K562 (cell line): ENCODE data around the gene HERPUD2. TPM values are rescaled to one million over a fixed set of nuclear protein-coding genes. Genes with fewer than 3 reads are reported as not detected.

Experiments
- ETS2 ChIP-seq: IDR thresholded peaks from 2 replicates; pipeline ENCODE4 v1.6.1; 2016; ENCODE audit warnings: borderline replicate concordance, missing genetic modification characterization, mild to moderate bottlenecking, moderate library complexity, missing compliant biosample characterization; ENCODE audit not compliant: poor library complexity, severe bottlenecking
- GABPB1 ChIP-seq: sonication (generic); formaldehyde crosslinking; IDR thresholded peaks from 2 replicates; pipeline ENCODE4 v1.8.0; 2022; ENCODE audit warnings: mild to moderate bottlenecking, missing genetic modification reagents
- ZNF134 ChIP-seq: fragments of 250-450 bp; sonication (Bioruptor Pico); conservative IDR thresholded peaks from 2 replicates; pipeline ENCODE4 v1.4.0; 2020
- ZNF354B ChIP-seq: fragments of 250-450 bp; sonication (Bioruptor Pico); IDR thresholded peaks from 2 replicates; pipeline ENCODE4 v1.4.0; 2020
- polyA plus RNA-seq, 8 experiments: library from polyadenylated mRNA; depleted of rRNA in 4 of 8; stranded (reverse) in 5 of 8; unstranded in 3 of 8; fragments of >200 nt; fragmentation: Nextera tagmentation in 2 of 8; fragmentation: Illumina TruSeq in 1 of 8; extraction: Ambion mirVana in 2 of 8; extraction: Trizol in 1 of 8; gene quantifications; 2 replicates each; pipeline versions ENCODE4 v1.2.1 to v1.2.3, GENCODE V29; 2011 to 2014; ENCODE audit warnings: inconsistent platforms in 1 of 8, missing spikeins in 1 of 8
- total RNA-seq, 7 experiments: library from RNA; depleted of rRNA in 6 of 7; stranded (reverse); fragments of >200 nt in 6 of 7; fragmentation: Illumina TruSeq in 2 of 7; extraction: Trizol in 2 of 7; gene quantifications; 2 replicates each; pipeline versions ENCODE4 v1.2.1 to v1.2.3, GENCODE V29; 2011 to 2021; ENCODE audit warnings: low replicate concordance in 1 of 7
- TF ChIP-seq, protein P1 (sequence below): fragments of 250-450 bp; sonication (Bioruptor Pico); IDR thresholded peaks from 2 replicates; pipeline ENCODE4 v1.5.0; 2021; ENCODE audit warnings: mild to moderate bottlenecking, moderate library complexity
- TF ChIP-seq, protein P2 (sequence below): fragments of 450-650 bp; IDR thresholded peaks from 2 replicates; pipeline ENCODE4 v1.7.0; 2016; ENCODE audit warnings: borderline replicate concordance
- TF ChIP-seq, protein P3 (sequence below): sonication (generic); formaldehyde crosslinking; IDR thresholded peaks from 2 replicates; pipeline ENCODE4 v1.9.0; 2022; ENCODE audit warnings: mild to moderate bottlenecking, missing genetic modification reagents
- TF ChIP-seq, protein P4 (sequence below): fragments of 250-450 bp; sonication (Bioruptor Pico); IDR thresholded peaks from 2 replicates; pipeline ENCODE4 v1.5.0; 2022; ENCODE audit warnings: mild to moderate bottlenecking
- TF ChIP-seq, protein P5 (sequence below), 2 experiments: fragments of 450-650 bp in 1 of 2; sonication (generic) in 1 of 2; formaldehyde crosslinking in 1 of 2; IDR thresholded peaks; 2 replicates each; pipeline versions ENCODE4 v1.7.1 to v1.9.0; 2016 to 2022; ENCODE audit warnings: inconsistent platforms in 1 of 2, mild to moderate bottlenecking in 1 of 2, missing genetic modification reagents in 1 of 2

The HERPUD2 gene
- total and polyA plus RNA-seq, 9 of the 15 experiments (the other 6 are each of a cell fraction or from before 2014, with no cell fraction given) = 4.1 to 28.5 (median 12.3) TPM

DNA sequence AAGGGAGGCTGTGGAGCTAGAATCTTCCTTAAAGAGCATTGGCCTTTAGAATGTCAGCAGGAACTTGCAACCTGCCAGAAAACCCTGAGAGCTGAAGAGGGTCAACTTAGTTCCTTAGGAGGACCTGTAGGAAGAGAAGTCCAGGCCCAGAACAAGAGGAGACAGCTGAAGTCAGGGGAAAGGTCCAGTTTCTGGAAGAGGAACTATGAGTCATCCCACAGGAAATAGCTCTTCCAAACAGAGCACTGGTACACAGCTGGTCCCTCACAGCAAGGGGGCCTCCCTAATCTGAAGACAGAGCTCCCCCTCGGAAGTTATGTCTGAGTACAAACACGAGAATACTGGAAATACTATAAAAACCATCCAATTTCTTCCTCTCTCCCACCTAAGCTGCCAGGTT is 98.9 kb downstream of the HERPUD2 start (continued):
- TF ChIP-seq, protein P1, sequence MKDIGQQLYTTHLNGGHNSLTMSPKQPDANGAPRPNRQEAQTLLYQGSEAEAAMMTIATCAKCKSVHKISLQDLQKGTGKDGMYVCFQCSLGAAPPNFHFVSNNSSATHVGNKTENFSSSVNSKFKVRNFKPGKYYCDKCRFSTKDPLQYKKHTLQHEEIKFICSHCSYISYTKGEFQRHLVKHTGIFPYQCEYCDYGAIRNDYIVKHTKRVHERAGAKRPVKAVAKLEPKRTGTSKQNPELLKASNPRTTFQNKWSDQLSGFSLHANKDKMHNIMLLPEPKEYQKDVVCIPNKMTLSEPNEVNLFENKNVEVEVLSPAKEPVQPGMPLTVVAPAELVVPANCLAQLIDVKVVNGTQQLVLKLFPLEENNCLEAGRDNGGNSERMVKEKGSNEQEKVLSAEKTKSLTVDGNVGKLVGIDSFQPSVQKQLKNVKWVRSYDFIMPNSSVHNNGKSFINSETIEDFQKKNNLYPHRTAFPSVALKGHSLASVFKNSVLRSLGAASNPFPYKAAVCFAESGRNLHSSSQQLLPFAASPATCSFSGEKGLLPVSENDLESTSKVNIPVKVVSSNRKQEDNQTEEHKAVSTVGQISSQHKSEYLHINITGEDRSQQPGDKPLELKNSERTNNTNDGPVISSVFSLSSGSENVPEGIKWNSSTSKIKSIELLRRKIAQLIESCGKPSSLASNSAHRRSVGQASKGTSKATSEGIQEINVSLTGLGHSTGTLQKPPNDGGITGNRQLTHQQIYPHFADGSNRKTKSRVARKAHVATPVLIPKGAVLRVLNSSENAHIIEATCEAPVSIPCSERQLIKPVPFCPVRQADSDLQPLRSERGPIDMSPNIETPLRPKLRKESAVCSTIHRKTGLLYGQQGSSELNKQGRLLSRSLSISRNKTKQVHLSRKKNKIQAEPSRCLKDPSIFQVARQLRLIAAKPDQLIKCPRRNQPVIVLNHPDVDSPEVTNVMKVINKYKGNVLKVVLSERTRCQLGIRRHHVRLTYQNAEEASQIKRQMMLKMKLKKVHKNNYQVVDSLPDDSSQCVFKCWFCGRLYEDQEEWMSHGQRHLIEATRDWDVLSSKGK (CRISPR knock-in tag) = no peak
- TF ChIP-seq GABPB1 = no peak
- 0 out of 2 replicates have a peak, but pooled peaks have one; percentile 16 for TF ChIP-seq ZNF134 (CRISPR knock-in tag)
- TF ChIP-seq, protein P2, sequence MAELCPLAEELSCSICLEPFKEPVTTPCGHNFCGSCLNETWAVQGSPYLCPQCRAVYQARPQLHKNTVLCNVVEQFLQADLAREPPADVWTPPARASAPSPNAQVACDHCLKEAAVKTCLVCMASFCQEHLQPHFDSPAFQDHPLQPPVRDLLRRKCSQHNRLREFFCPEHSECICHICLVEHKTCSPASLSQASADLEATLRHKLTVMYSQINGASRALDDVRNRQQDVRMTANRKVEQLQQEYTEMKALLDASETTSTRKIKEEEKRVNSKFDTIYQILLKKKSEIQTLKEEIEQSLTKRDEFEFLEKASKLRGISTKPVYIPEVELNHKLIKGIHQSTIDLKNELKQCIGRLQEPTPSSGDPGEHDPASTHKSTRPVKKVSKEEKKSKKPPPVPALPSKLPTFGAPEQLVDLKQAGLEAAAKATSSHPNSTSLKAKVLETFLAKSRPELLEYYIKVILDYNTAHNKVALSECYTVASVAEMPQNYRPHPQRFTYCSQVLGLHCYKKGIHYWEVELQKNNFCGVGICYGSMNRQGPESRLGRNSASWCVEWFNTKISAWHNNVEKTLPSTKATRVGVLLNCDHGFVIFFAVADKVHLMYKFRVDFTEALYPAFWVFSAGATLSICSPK = no peak
- TF ChIP-seq, protein P3, sequence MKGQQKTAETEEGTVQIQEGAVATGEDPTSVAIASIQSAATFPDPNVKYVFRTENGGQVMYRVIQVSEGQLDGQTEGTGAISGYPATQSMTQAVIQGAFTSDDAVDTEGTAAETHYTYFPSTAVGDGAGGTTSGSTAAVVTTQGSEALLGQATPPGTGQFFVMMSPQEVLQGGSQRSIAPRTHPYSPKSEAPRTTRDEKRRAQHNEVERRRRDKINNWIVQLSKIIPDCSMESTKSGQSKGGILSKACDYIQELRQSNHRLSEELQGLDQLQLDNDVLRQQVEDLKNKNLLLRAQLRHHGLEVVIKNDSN (CRISPR knock-in tag) = no peak
- no peak for TF ChIP-seq ETS2 (tag)
- TF ChIP-seq, protein P4, sequence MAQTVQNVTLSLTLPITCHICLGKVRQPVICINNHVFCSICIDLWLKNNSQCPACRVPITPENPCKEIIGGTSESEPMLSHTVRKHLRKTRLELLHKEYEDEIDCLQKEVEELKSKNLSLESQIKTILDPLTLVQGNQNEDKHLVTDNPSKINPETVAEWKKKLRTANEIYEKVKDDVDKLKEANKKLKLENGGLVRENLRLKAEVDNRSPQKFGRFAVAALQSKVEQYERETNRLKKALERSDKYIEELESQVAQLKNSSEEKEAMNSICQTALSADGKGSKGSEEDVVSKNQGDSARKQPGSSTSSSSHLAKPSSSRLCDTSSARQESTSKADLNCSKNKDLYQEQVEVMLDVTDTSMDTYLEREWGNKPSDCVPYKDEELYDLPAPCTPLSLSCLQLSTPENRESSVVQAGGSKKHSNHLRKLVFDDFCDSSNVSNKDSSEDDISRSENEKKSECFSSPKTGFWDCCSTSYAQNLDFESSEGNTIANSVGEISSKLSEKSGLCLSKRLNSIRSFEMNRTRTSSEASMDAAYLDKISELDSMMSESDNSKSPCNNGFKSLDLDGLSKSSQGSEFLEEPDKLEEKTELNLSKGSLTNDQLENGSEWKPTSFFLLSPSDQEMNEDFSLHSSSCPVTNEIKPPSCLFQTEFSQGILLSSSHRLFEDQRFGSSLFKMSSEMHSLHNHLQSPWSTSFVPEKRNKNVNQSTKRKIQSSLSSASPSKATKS (CRISPR knock-in tag) = no peak
- TF ChIP-seq, protein P5, sequence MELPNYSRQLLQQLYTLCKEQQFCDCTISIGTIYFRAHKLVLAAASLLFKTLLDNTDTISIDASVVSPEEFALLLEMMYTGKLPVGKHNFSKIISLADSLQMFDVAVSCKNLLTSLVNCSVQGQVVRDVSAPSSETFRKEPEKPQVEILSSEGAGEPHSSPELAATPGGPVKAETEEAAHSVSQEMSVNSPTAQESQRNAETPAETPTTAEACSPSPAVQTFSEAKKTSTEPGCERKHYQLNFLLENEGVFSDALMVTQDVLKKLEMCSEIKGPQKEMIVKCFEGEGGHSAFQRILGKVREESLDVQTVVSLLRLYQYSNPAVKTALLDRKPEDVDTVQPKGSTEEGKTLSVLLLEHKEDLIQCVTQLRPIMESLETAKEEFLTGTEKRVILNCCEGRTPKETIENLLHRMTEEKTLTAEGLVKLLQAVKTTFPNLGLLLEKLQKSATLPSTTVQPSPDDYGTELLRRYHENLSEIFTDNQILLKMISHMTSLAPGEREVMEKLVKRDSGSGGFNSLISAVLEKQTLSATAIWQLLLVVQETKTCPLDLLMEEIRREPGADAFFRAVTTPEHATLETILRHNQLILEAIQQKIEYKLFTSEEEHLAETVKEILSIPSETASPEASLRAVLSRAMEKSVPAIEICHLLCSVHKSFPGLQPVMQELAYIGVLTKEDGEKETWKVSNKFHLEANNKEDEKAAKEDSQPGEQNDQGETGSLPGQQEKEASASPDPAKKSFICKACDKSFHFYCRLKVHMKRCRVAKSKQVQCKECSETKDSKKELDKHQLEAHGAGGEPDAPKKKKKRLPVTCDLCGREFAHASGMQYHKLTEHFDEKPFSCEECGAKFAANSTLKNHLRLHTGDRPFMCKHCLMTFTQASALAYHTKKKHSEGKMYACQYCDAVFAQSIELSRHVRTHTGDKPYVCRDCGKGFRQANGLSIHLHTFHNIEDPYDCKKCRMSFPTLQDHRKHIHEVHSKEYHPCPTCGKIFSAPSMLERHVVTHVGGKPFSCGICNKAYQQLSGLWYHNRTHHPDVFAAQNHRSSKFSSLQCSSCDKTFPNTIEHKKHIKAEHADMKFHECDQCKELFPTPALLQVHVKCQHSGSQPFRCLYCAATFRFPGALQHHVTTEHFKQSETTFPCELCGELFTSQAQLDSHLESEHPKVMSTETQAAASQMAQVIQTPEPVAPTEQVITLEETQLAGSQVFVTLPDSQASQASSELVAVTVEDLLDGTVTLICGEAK (IDR thresholded peaks at IDR 0.05) = 0 out of 2 replicates have a peak, but pooled peaks have one; percentile 19
- TF ChIP-seq, protein P5 (CRISPR knock-in tag; IDR thresholded peaks at IDR 0.05) = no peak
- no peak for TF ChIP-seq ZNF354B (CRISPR knock-in tag)
